ENCODE results near the gene MOCS1.
"Not testable (repeated sequence)": the region's sequence is repeated elsewhere in the genome, so short reads cannot be mapped to it uniquely, and the experiment has no call there.

DNA sequence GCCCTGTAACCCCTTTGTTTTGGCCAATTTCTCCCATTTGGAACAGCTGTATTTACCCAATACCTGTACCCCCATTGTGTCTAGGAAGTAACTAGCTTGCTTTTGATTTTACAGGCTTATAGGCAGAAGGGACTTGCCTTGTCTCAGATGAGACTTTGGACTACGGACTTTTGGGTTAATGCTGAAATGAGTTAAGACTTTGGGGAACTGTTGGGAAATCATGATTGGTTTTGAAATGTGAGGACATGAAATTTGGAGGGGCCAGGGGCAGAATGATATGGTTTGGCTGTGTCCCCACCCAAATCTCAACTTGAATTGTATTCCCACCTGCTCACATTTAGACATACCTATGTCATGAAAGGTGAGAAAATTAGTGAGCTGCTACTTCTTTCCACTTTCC lies 38.5 kb upstream of the MOCS1 start:
- TF ChIP-seq, protein P1, sequence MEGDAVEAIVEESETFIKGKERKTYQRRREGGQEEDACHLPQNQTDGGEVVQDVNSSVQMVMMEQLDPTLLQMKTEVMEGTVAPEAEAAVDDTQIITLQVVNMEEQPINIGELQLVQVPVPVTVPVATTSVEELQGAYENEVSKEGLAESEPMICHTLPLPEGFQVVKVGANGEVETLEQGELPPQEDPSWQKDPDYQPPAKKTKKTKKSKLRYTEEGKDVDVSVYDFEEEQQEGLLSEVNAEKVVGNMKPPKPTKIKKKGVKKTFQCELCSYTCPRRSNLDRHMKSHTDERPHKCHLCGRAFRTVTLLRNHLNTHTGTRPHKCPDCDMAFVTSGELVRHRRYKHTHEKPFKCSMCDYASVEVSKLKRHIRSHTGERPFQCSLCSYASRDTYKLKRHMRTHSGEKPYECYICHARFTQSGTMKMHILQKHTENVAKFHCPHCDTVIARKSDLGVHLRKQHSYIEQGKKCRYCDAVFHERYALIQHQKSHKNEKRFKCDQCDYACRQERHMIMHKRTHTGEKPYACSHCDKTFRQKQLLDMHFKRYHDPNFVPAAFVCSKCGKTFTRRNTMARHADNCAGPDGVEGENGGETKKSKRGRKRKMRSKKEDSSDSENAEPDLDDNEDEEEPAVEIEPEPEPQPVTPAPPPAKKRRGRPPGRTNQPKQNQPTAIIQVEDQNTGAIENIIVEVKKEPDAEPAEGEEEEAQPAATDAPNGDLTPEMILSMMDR (IDR thresholded peaks at IDR 0.05) = not testable (repeated sequence)
- TF ChIP-seq POLR2A, EP300 (IDR thresholded peaks at IDR 0.05): not testable (repeated sequence)

All from gastroesophageal sphincter (tissue), 3 donors.